GM10266 (cell line): ENCODE results near the gene BPGM.

Source experiments
- DNase-seq: peaks from one replicate; pipeline ENCODE4 v3.0.0; 2012; ENCODE audit errors: extremely low spot score
- CTCF ChIP-seq: IDR thresholded peaks from 2 replicates; pipeline ENCODE4 v1.5.1; 2012; ENCODE audit warnings: mild to moderate bottlenecking, low read depth; ENCODE audit not compliant: control insufficient read depth, insufficient read depth; ENCODE audit errors: missing control alignments

BPGM gene

GRCh38 chr7:134712196-134712595 lies 65.5 kb downstream of the BPGM start:
- DNase-seq, result no peak
- no peak for TF ChIP-seq CTCF

- no peak for TF ChIP-seq CTCF
- no peak for DNase-seq
Measured at GRCh38 chr7:134714470-134715205, 68.0 kb downstream of the BPGM start.

GRCh38 chr7:134718211-134718875 lies 71.7 kb downstream of the BPGM start:
- no peak for DNase-seq
- TF ChIP-seq CTCF, result no peak

GRCh38 chr7:134720091-134720935 lies 73.7 kb downstream of the BPGM start:
- DNase-seq, result no peak
- no peak for TF ChIP-seq CTCF

- DNase-seq, result no peak
- TF ChIP-seq CTCF, result no peak
Measured at GRCh38 chr7:134721171-134721570, 74.5 kb downstream of the BPGM start.

GRCh38 chr7:134722786-134723322 lies 76.2 kb downstream of the BPGM start:
- TF ChIP-seq CTCF, result no peak
- no peak for DNase-seq
